Calu3 (cell line): ENCODE results near the gene SCRN2. TPM values are rescaled to one million over a fixed set of nuclear protein-coding genes. Genes with fewer than 3 reads are reported as not detected.
A peak's percentile ranks its signal among the peaks of the same experiment; 100 is the strongest.

Experiments used
- Bru-seq: library from RNA; stranded (reverse); fragments of 400-500 nt; gene quantifications from one replicate; lab custom pipeline; 2021; lab: Mats Ljungman, UMichigan
- BruChase-seq, 2 experiments: library from RNA; stranded (reverse); fragments of 400-500 nt; gene quantifications; one replicate each; lab custom pipeline; 2021; lab: Mats Ljungman, UMichigan
- BruUV-seq: library from RNA; stranded (reverse); fragments of 400-500 nt; replicated peaks from 2 replicates; lab custom pipeline; 2021; lab: Mats Ljungman, UMichigan
- CTCF ChIA-PET: fragments of 300-600 bp; sonication (Branson Sonifier 250); formaldehyde crosslinking; loops from one replicate; lab custom pipeline; 2022; ENCODE audit warnings: antibody characterized with exemption; lab: Charles Lee
- DNase-seq: peaks from one replicate; pipeline ENCODE4 v3.0.0; 2022
- H3K27ac Mint-ChIP-seq: one replicate; pipeline ENCODE4 v1.8.0; 2022; ENCODE audit warnings: mixed read lengths; ENCODE audit not compliant: unreplicated experiment
- H3K27me3 Mint-ChIP-seq: one replicate; pipeline ENCODE4 v1.8.0; 2022; ENCODE audit warnings: mixed read lengths; ENCODE audit not compliant: unreplicated experiment
- H3K36me3 Mint-ChIP-seq: one replicate; pipeline ENCODE4 v1.8.0; 2022; ENCODE audit warnings: mild to moderate bottlenecking, moderate library complexity, mixed read lengths; ENCODE audit not compliant: insufficient read depth, unreplicated experiment
- H3K4me1 Mint-ChIP-seq: one replicate; pipeline ENCODE4 v1.8.0; 2022; ENCODE audit warnings: mild to moderate bottlenecking, low read depth, mixed read lengths; ENCODE audit not compliant: unreplicated experiment
- H3K4me3 Mint-ChIP-seq: one replicate; pipeline ENCODE4 v1.8.0; 2022; ENCODE audit warnings: mild to moderate bottlenecking, low read depth, moderate library complexity, mixed read lengths; ENCODE audit not compliant: unreplicated experiment
- H3K9me3 Mint-ChIP-seq: one replicate; pipeline ENCODE4 v1.8.0; 2022; ENCODE audit warnings: low read depth, mixed read lengths; ENCODE audit not compliant: unreplicated experiment
- intact Hi-C: fragments of 100-400 bp; cut with micrococcal nuclease; formaldehyde crosslinking; loops from one replicate; pipeline ENCODE4 v1.10.0; 2022; ENCODE audit not compliant: unreplicated experiment
- long read RNA-seq: library from polyadenylated mRNA; stranded (forward); transcript quantifications from one replicate; pipeline ENCODE4 v2.0.0, GENCODE V29; 2022
- total RNA-seq: library from RNA; stranded (reverse); gene quantifications from 2 replicates; pipeline ENCODE4 v1.2.3, GENCODE V29; 2022
- TF ChIP-seq, protein P1 (sequence below): fragments of 200-600 bp; IDR thresholded peaks from one replicate; pipeline ENCODE4 v1.8.0; 2022; ENCODE audit warnings: antibody characterized with exemption; ENCODE audit not compliant: unreplicated experiment

SCRN2 gene
- 34.8 and 37.0 TPM in 2 replicates for total RNA-seq
- percentile 56 among the genes with signal in this experiment for Bru-seq, nascent RNA
- BruChase-seq, experiment 1, labeled RNA remaining after a 6-hour chase = percentile 66 among the genes with signal in this experiment
- percentile 64 among the genes with signal in this experiment for BruChase-seq, experiment 2, labeled RNA remaining after a 2-hour chase
- long read RNA-seq, transcript SCRN2-201 (8 exons, 1,548 nt) = major isoform, 15 of 39 reads
- long read RNA-seq, partial matches to known transcripts = 7 of 39 reads
- long read RNA-seq, other reads (novel, unspliced or antisense) = 11 of 39 reads

DNA sequence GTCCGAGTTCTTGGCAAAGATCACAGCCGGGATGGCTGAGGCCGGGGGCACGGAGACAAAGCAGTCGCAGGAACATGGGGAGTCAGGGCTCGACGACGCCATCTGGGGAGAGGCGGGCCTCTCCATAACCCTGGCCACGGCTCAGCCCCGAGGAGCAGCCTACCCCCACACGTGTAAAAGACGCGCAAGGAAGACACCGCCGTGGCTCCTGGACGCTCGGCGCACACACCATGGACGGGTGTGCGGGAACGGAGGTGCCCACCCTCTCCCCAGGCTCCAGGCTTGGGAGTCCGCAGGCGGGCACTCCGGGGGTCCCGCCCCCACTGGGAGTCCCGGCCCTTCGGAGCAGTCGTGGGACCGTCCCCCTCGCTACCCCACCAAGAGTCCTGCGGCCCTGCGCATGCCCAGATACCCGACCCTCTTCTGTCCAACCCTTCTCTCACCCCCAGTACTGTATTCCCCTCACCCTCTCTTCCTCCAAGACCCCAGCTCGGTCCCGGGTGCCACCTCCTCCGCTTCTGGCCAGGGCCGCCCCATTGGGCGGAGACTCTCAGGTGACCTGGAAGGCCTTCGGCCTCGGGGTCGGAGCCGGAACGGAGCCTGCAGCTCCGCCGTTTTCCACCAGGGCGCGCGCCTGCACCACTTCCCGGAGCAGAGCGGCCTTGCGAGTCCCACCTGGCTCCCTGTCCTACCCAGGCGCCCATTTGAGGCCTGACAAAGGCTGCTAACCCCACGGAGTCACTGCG, at the start of gene SCRN2:
TSS of gene SCRN2 (minus strand) at position 532 of the 746 bp plus-strand sequence. CDS start at position 102, 430 bp downstream.
- intact Hi-C loops = loop anchor here (1.0 to 10.0 kb wide), 2 partner anchors 49 to 104 kb away; partner anchors contain the start of gene PNPO
- Mint-ChIP-seq H3K27ac (peak within 1 kb of the TSS; percentile 31), H3K4me3 (peak within 1 kb of the TSS; percentile 92), H3K27me3 (no peaks in the 10 kb centered on the region), H3K36me3 (peaks cover 19% of the 10 kb centered on the region), H3K4me1 (peaks cover 26% of the 10 kb centered on the region), H3K9me3 (no peaks in the 10 kb centered on the region)
- TF ChIP-seq, protein P1, sequence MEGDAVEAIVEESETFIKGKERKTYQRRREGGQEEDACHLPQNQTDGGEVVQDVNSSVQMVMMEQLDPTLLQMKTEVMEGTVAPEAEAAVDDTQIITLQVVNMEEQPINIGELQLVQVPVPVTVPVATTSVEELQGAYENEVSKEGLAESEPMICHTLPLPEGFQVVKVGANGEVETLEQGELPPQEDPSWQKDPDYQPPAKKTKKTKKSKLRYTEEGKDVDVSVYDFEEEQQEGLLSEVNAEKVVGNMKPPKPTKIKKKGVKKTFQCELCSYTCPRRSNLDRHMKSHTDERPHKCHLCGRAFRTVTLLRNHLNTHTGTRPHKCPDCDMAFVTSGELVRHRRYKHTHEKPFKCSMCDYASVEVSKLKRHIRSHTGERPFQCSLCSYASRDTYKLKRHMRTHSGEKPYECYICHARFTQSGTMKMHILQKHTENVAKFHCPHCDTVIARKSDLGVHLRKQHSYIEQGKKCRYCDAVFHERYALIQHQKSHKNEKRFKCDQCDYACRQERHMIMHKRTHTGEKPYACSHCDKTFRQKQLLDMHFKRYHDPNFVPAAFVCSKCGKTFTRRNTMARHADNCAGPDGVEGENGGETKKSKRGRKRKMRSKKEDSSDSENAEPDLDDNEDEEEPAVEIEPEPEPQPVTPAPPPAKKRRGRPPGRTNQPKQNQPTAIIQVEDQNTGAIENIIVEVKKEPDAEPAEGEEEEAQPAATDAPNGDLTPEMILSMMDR = peak; percentile 99
- no TSS peak for BruUV-seq
- CTCF ChIA-PET = interaction anchor here (0.7 to 7.5 kb wide), 16 partner anchors 10 to 184 kb away, joined by 3 to 137 read pairs (median 4); partner anchors contain the start of genes CDK5RAP3, LRRC46, MRPL10 and OSBPL7
- peak; percentile 98 for DNase-seq

DNA sequence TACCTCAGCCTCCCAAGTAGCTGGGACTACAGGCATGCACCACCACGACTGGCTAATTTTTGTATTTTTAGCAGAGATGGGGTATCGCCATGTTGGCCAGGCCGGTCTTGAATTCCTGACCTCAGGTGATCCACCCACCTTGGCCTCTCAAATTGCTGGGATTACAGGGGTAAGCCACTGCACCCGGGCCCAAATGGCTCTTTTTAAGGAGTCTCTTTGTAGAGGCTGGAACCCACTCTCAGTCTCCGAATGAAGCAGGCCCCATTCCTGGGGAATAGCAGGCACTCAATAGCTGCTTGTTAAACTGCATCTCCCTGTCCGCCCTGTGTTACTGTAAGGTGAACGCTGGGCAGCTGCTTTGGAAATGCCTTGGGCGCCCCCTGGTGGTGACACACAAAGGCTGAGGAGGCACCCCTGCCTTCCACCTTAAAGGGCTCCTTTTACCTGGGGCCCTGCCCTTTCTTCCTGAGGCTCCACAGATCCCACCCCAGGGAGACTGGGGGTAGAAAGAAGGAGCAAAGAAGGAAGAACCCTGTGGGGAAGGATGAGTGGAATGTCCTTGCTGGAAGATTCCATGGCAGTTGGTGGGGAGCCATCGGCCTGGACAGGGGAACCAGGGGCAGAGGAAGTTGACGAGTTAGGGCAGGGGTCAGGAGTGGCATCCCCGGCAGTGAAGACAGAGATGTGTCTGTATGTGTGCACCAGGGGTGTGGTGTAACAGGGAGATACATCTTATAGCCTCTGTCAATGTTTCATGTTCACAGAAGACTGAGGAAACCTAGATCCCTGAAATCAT, 48.9 kb upstream of the SCRN2 start:
- H3K27me3 Mint-ChIP-seq = peaks cover 4% of the 10 kb centered on the region
- BruUV-seq = no TSS peak

DNA sequence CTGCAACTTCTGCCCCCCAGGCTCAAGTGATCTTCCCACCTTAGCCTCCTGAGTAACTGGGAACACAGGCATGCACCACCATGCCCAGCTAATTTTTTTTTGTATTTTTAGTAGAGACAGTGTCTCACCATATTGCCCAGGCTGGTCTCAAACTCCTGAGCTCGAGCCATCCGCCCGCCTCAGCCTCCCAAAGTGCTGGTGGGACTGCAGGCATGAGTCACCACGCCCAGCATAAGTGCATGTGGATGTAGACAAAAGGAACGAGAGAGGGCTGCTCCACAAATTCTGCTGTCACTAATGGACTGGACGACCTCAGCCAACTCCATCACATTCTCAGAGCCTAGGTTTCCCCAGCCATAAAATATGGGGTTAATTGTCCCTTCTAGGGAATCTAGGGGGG, 47.2 kb upstream of the SCRN2 start:
- BruUV-seq = no TSS peak
- H3K36me3 Mint-ChIP-seq = no peaks in the 10 kb centered on the region
- peaks cover 21% of the 10 kb centered on the region for H3K27me3 Mint-ChIP-seq
- no peak overlapping the region for H3K27ac Mint-ChIP-seq
- intact Hi-C loops = no loop called here
- DNase-seq = no peak
- no peaks in the 10 kb centered on the region for H3K4me1 Mint-ChIP-seq
- TF ChIP-seq, protein P1 = no peak
- H3K4me3 Mint-ChIP-seq = no peak overlapping the region
- H3K9me3 Mint-ChIP-seq = no peaks in the 10 kb centered on the region
- CTCF ChIA-PET = interaction anchor here (0.7 to 5.7 kb wide), 2 partner anchors 46 to 68 kb away, joined by 3 to 137 read pairs; partner anchors contain the start of gene SCRN2

More for the DNA sequence above, 48.9 kb upstream of the SCRN2 start:
- DNase-seq = peak; percentile 98
- H3K9me3 Mint-ChIP-seq = no peaks in the 10 kb centered on the region
- H3K4me3 Mint-ChIP-seq = no peak overlapping the region
- H3K36me3 Mint-ChIP-seq = peaks cover 8% of the 10 kb centered on the region
- H3K4me1 Mint-ChIP-seq = peaks cover 15% of the 10 kb centered on the region
- CTCF ChIA-PET = interaction anchor here (0.6 to 5.7 kb wide), 16 partner anchors 8 to 121 kb away, joined by 3 to 137 read pairs (median 4); partner anchors contain the start of genes LRRC46, MRPL10, OSBPL7 and PNPO
- no peak overlapping the region for H3K27ac Mint-ChIP-seq
- TF ChIP-seq, protein P1 = peak; percentile 99
- intact Hi-C loops = loop anchor here (1.0 to 2.0 kb wide), 2 partner anchors 49 to 113 kb away; partner anchors contain the start of gene SCRN2
